H1 (cell line): Measurements from ENCODE around the gene STX12. TPM values are rescaled to one million over a fixed set of nuclear protein-coding genes. Genes with fewer than 3 reads are reported as not detected.

ENCODE experiments used
- CTCF ChIA-PET: fragments of 300-600 bp; sonication (Branson Sonifier 250); formaldehyde crosslinking; loops from one replicate; lab custom pipeline; 2021; ENCODE audit not compliant: partially characterized antibody; lab: Charles Lee
- POLR2A ChIA-PET: fragments of 300-600 bp; sonication (Branson Sonifier 250); formaldehyde crosslinking; loops from one replicate; lab custom pipeline; 2021; ENCODE audit warnings: inconsistent platforms; ENCODE audit not compliant: partially characterized antibody; lab: Charles Lee
- DNase-seq, 2 experiments: peaks; one replicate each; pipeline versions ENCODE4 v3.0.0 to v3.0.0-alpha.2; 2010 to 2022; ENCODE audit warnings: low spot score in 2 of 2, low read depth in 1 of 2, mixed read lengths in 1 of 2
- FAIRE-seq: peaks from 2 replicates; lab custom pipeline; 2011; peaks lifted over from hg19 to GRCh38; lab: Jason Lieb, UNC
- H2AFZ ChIP-seq: 2 replicates; pipeline ENCODE4 v1.8.1; 2012; ENCODE audit warnings: low read length, inconsistent platforms
- H2AK5ac ChIP-seq: 2 replicates; pipeline ENCODE4 v1.6.1; 2013; ENCODE audit warnings: low read depth, low read length
- H2BK120ac ChIP-seq: replicated peaks from 2 replicates; pipeline ENCODE3; 2013; ENCODE audit warnings: low read depth, low read length, inconsistent platforms
- H2BK12ac ChIP-seq: 2 replicates; pipeline ENCODE4 v1.6.1; 2013; ENCODE audit warnings: low read depth, low read length
- H2BK15ac ChIP-seq: 2 replicates; pipeline ENCODE4 v1.6.1; 2013; ENCODE audit warnings: low read length
- H2BK20ac ChIP-seq: 2 replicates; pipeline ENCODE4 v1.6.1; 2013; ENCODE audit warnings: low read length
- H2BK5ac ChIP-seq: 2 replicates; pipeline ENCODE4 v1.6.1; 2013; ENCODE audit warnings: low read depth, low read length
- H3K14ac ChIP-seq: 2 replicates; pipeline ENCODE4 v1.6.1; 2013; ENCODE audit warnings: inconsistent platforms; ENCODE audit not compliant: insufficient read length
- H3K18ac ChIP-seq: 2 replicates; pipeline ENCODE4 v1.6.1; 2013; ENCODE audit warnings: low read length; ENCODE audit errors: extremely low read depth
- H3K23ac ChIP-seq: 2 replicates; pipeline ENCODE4 v1.6.1; 2013; ENCODE audit warnings: inconsistent platforms; ENCODE audit not compliant: insufficient read length
- H3K23me2 ChIP-seq: 2 replicates; pipeline ENCODE4 v1.6.1; 2013; ENCODE audit warnings: low read depth, low read length
- H3K27ac ChIP-seq: 2 replicates; pipeline ENCODE4 v1.6.1; 2011; ENCODE audit warnings: low read depth, low read length, inconsistent platforms
- H3K27me3 ChIP-seq, 4 experiments: replicated peaks in 1 of 4; 1 replicate in 1 of 4; 2 replicates in 3 of 4; pipeline versions ENCODE4 v1.6.1 to v1.8.1; 2011 to 2013; ENCODE audit warnings: low read length in 3 of 4, mild to moderate bottlenecking in 3 of 4, inconsistent platforms in 2 of 4, mixed read lengths in 2 of 4, moderate library complexity in 1 of 4; ENCODE audit not compliant: control insufficient read depth in 3 of 4, insufficient read depth in 3 of 4; ENCODE audit errors: extremely low read depth in 1 of 4
- H3K36me3 ChIP-seq, 4 experiments: 2 replicates each; pipeline versions ENCODE4 v1.6.1 to v1.8.1; 2011 to 2013; ENCODE audit warnings: mild to moderate bottlenecking in 4 of 4, low read length in 3 of 4, moderate library complexity in 2 of 4, control low read depth in 1 of 4, inconsistent platforms in 1 of 4; ENCODE audit not compliant: insufficient read depth in 4 of 4, control insufficient read depth in 2 of 4
- H3K4ac ChIP-seq: replicated peaks from 2 replicates; pipeline ENCODE3; 2013; ENCODE audit warnings: low read length, low read depth, mixed read lengths, inconsistent platforms; ENCODE audit not compliant: insufficient read length
- H3K4me1 ChIP-seq, 4 experiments: replicated peaks in 1 of 4; 1 replicate in 1 of 4; 2 replicates in 3 of 4; pipeline versions ENCODE4 v1.6.1 to v1.8.1; 2011 to 2013; ENCODE audit warnings: low read length in 3 of 4, inconsistent platforms in 2 of 4, mixed read lengths in 1 of 4; ENCODE audit not compliant: insufficient read depth in 4 of 4, control insufficient read depth in 3 of 4
- H3K4me2 ChIP-seq, 2 experiments: 2 replicates each; pipeline versions ENCODE4 v1.6.1 to v1.8.1; 2011 to 2013; ENCODE audit warnings: low read depth in 2 of 2, low read length in 2 of 2, control low read depth in 1 of 2, inconsistent platforms in 1 of 2, mild to moderate bottlenecking in 1 of 2; ENCODE audit not compliant: insufficient read depth in 1 of 2
- H3K4me3 ChIP-seq, 4 experiments: fragments of 200-600, 300-600 bp in 1 of 4; sonication (generic), shearing (Covaris generic), sonication (Bioruptor Twin) in 1 of 4; 2 replicates each; pipeline versions ENCODE4 v1.5.1 to v1.8.1; 2011 to 2016; ENCODE audit warnings: low read length in 4 of 4, low read depth in 3 of 4, control low read depth in 2 of 4, inconsistent platforms in 2 of 4, mild to moderate bottlenecking in 2 of 4, mixed read lengths in 1 of 4, moderate library complexity in 1 of 4; ENCODE audit not compliant: insufficient read depth in 2 of 4; ENCODE audit errors: extremely low read depth in 1 of 4
- H3K56ac ChIP-seq: replicated peaks from 2 replicates; pipeline ENCODE3; 2013; ENCODE audit warnings: low read depth, mild to moderate bottlenecking, mixed read lengths, low read length, inconsistent platforms; ENCODE audit not compliant: insufficient read length
- H3K79me1 ChIP-seq: 2 replicates; pipeline ENCODE4 v1.6.1; 2013; ENCODE audit warnings: low read depth, low read length, control low read depth
- H3K79me2 ChIP-seq, 2 experiments: 2 replicates each; pipeline versions ENCODE4 v1.6.1 to v1.8.1; 2012 to 2013; ENCODE audit warnings: low read length in 2 of 2, mild to moderate bottlenecking in 2 of 2, inconsistent platforms in 1 of 2; ENCODE audit not compliant: insufficient read depth in 2 of 2, control insufficient read depth in 1 of 2
- H3K9ac ChIP-seq, 4 experiments: replicated peaks in 1 of 4; 1 replicate in 1 of 4; 2 replicates in 3 of 4; pipeline versions ENCODE4 v1.6.1 to v1.8.1; 2011 to 2013; ENCODE audit warnings: low read depth in 3 of 4, low read length in 3 of 4, control low read depth in 2 of 4, mild to moderate bottlenecking in 2 of 4, moderate library complexity in 2 of 4, inconsistent platforms in 1 of 4; ENCODE audit errors: extremely low read depth in 1 of 4
- H3K9me3 ChIP-seq, 2 experiments: 2 replicates each; pipeline versions ENCODE4 v1.6.1 to v1.8.1; 2012 to 2013; ENCODE audit warnings: mild to moderate bottlenecking in 2 of 2, moderate library complexity in 2 of 2, control low read depth in 1 of 2, inconsistent platforms in 1 of 2, low read depth in 1 of 2, low read length in 1 of 2, mixed read lengths in 1 of 2; ENCODE audit not compliant: insufficient read depth in 2 of 2
- H4K20me1 ChIP-seq, 2 experiments: replicated peaks in 1 of 2; 2 replicates each; pipeline versions ENCODE3 to v1.8.1; 2011 to 2013; ENCODE audit warnings: inconsistent platforms in 2 of 2, low read length in 2 of 2, mild to moderate bottlenecking in 1 of 2; ENCODE audit not compliant: insufficient read depth in 2 of 2, control insufficient read depth in 1 of 2
- H4K5ac ChIP-seq: 2 replicates; pipeline ENCODE4 v1.6.1; 2013; ENCODE audit warnings: low read length, low read depth, mixed read lengths, inconsistent platforms; ENCODE audit not compliant: insufficient read length
- H4K8ac ChIP-seq: 2 replicates; pipeline ENCODE4 v1.8.0; 2013; ENCODE audit warnings: mild to moderate bottlenecking, moderate library complexity, low read length, inconsistent platforms; ENCODE audit not compliant: insufficient read depth; ENCODE audit errors: extremely low read depth
- H4K91ac ChIP-seq: replicated peaks from 2 replicates; pipeline ENCODE3; 2013; ENCODE audit warnings: low read length, mixed read lengths, inconsistent platforms; ENCODE audit not compliant: insufficient read length
- BRCA1 ChIP-seq: IDR thresholded peaks from 2 replicates; pipeline ENCODE4 v1.6.1; 2012; ENCODE audit warnings: low read depth, low read length, improper control_type of control experiment
- CBX5 ChIP-seq: fragments of 300-800, 300-1000 bp; sonication (generic); IDR thresholded peaks from 2 replicates; pipeline ENCODE4 v1.7.1; 2016; ENCODE audit warnings: antibody characterized with exemption, low read length, low read depth
- CBX8 ChIP-seq: fragments of 300-800, 300-1000 bp; sonication (generic); IDR thresholded peaks from 2 replicates; pipeline ENCODE4 v1.7.1; 2016; ENCODE audit warnings: low read depth, low read length, borderline replicate concordance
- CEBPB ChIP-seq: IDR thresholded peaks from 2 replicates; pipeline ENCODE4 v1.6.1; 2012; ENCODE audit warnings: low read depth, low read length
- HDAC2 ChIP-seq, 2 experiments: fragments of 300-600 bp in 1 of 2; sonication (generic) in 1 of 2; IDR thresholded peaks; 2 replicates each; pipeline ENCODE4 v1.6.1; 2011 to 2012; ENCODE audit warnings: low read depth in 2 of 2, low read length in 2 of 2, mild to moderate bottlenecking in 2 of 2, moderate library complexity in 2 of 2, borderline replicate concordance in 1 of 2, inconsistent platforms in 1 of 2
- KDM4A ChIP-seq: IDR thresholded peaks from one replicate; pipeline ENCODE4 v1.7.1; 2012; ENCODE audit warnings: low read depth, mild to moderate bottlenecking, moderate library complexity, low read length, inconsistent platforms; ENCODE audit not compliant: severe bottlenecking
- RXRA ChIP-seq: IDR thresholded peaks from 2 replicates; pipeline ENCODE4 v1.6.1; 2011; ENCODE audit warnings: low read depth, mild to moderate bottlenecking, low read length, moderate library complexity; ENCODE audit not compliant: insufficient read depth
- SIX5 ChIP-seq: IDR thresholded peaks from 2 replicates; pipeline ENCODE4 v1.6.1; 2011; ENCODE audit warnings: mild to moderate bottlenecking, low read depth, low read length
- SP4 ChIP-seq: IDR thresholded peaks from 2 replicates; pipeline ENCODE4 v1.6.1; 2012; ENCODE audit warnings: low read length, inconsistent platforms
- TBP ChIP-seq: IDR thresholded peaks from 2 replicates; pipeline ENCODE4 v1.6.1; 2011; ENCODE audit warnings: low read depth, low read length, improper control_type of control experiment
- WGBS, 2 experiments: shearing (Covaris generic) in 1 of 2; methylation state at CpG; one replicate each; pipeline versions ENCODE4 v1.1.6 to v1.1.7; 2013 to 2015; ENCODE audit warnings: low lambda C conversion rate in 2 of 2, mixed read lengths in 2 of 2, inconsistent platforms in 1 of 2, low coverage in 1 of 2, missing lambda C conversion rate in 1 of 2; ENCODE audit not compliant: insufficient replicate concordance in 2 of 2, insufficient coverage in 1 of 2, insufficient read length in 1 of 2; ENCODE audit errors: extremely low coverage in 1 of 2, missing lambda C conversion rate in 1 of 2; 5-methylcytosine and 5-hydroxymethylcytosine counted together
- polyA plus RNA-seq, 7 experiments: library from polyadenylated mRNA; depleted of rRNA in 3 of 7; stranded (reverse) in 5 of 7; unstranded in 2 of 7; fragments of >200 nt in 5 of 7; fragments of 200-250 nt in 2 of 7; gene quantifications; 1 replicate in 5 of 7; 2 replicates in 1 of 7; 4 replicates in 1 of 7; pipeline versions ENCODE4 v1.2.1 to v1.2.3, GENCODE V29; 2011 to 2013; ENCODE audit warnings: missing spikeins in 2 of 7, mixed read lengths in 2 of 7
- total RNA-seq: library from RNA; stranded (reverse); fragmentation: NEBNext Ultra II Directional; extraction: Animal tissue kit (Norgen Biotek cat#: 25700); gene quantifications from 2 replicates; pipeline ENCODE4 v1.2.1, GENCODE V29; 2021

Gene STX12
- total and polyA plus RNA-seq, 2 of the 8 experiments (the other 6 are each of a cell fraction or from before 2014, with no cell fraction given): 3.7 to 11.0 TPM

GRCh38 chr1:27862671-27863537 lies 89.9 kb downstream of the STX12 start:
- H2BK12ac ChIP-seq: no peak overlapping the region
- 89% methylated on average over 9 of the region's 9 CpGs; no CpG with 5 or more reads in 1 of the 2 experiments for WGBS, 2 experiments
- no peaks in the 10 kb centered on the region for H3K27me3 ChIP-seq
- no peak for TF ChIP-seq KDM4A
- no peak for TF ChIP-seq CBX5
- no peak for TF ChIP-seq SIX5
- TF ChIP-seq RXRA: no peak
- no peak for TF ChIP-seq HDAC2 (IDR thresholded peaks at IDR 0.05; ENCODE audit: borderline replicate concordance in 1 of 2, low read depth in 2 of 2, low read length in 2 of 2)
- TF ChIP-seq CEBPB: no peak
- TF ChIP-seq TBP: no peak
- TF ChIP-seq CBX8: no peak
- TF ChIP-seq BRCA1: no peak
- TF ChIP-seq SP4: no peak
- no peak overlapping the region for H2BK15ac ChIP-seq
- H3K4me1 ChIP-seq: no peaks in the 10 kb centered on the region; a peak in 1 of 7 replicates
- H3K4me3 ChIP-seq: no peak overlapping the region
- H4K20me1 ChIP-seq: no peaks in the 10 kb centered on the region
- DNase-seq (no peak), FAIRE-seq (no peak)
- H3K9ac ChIP-seq: no peak overlapping the region
- ChIA-PET CTCF (no interaction called here), POLR2A (interaction anchor here (0.8 to 1.3 kb wide), 3 partner anchors 10 to 72 kb away, joined by 3 to 4 read pairs (median 3); partner anchors contain the start of gene SMPDL3B)
- H3K27ac ChIP-seq: no peak overlapping the region
- H3K4ac ChIP-seq: no peak overlapping the region
- H3K79me1 ChIP-seq: no peaks in the 10 kb centered on the region
- H3K9me3 ChIP-seq: no peaks in the 10 kb centered on the region
- H3K23ac ChIP-seq: no peak overlapping the region
- no peaks in the 10 kb centered on the region for H3K23me2 ChIP-seq
- H3K18ac ChIP-seq: no peak overlapping the region
- no peak overlapping the region for H4K5ac ChIP-seq
- H2BK20ac ChIP-seq: no peak overlapping the region
- no peaks in the 10 kb centered on the region for H3K79me2 ChIP-seq
- H3K56ac ChIP-seq: no peak overlapping the region
- H2BK120ac ChIP-seq: no peak overlapping the region
- no peak overlapping the region for H2AFZ ChIP-seq
- H4K91ac ChIP-seq: no peak overlapping the region
- H3K14ac ChIP-seq: no peak overlapping the region
- H3K4me2 ChIP-seq: no peak overlapping the region
- H2AK5ac ChIP-seq: no peak overlapping the region
- H2BK5ac ChIP-seq: no peak overlapping the region
- no peaks in the 10 kb centered on the region for H3K36me3 ChIP-seq
- H4K8ac ChIP-seq: peak overlapping the region; percentile 11; the same call in 1 of the 2 replicates
